GM19043 (cell line): ENCODE results near the gene NPB.
"Not testable (repeated sequence)": the region's sequence is repeated elsewhere in the genome, so short reads cannot be mapped to it uniquely, and the experiment has no call there.

ENCODE experiments used
- ATAC-seq: cut with Tn5 transposase; IDR thresholded peaks from one replicate; pipeline ENCODE4 v1.9.1; 2021; ENCODE audit warnings: low read depth; ENCODE audit not compliant: unreplicated experiment

The NPB gene

DNA sequence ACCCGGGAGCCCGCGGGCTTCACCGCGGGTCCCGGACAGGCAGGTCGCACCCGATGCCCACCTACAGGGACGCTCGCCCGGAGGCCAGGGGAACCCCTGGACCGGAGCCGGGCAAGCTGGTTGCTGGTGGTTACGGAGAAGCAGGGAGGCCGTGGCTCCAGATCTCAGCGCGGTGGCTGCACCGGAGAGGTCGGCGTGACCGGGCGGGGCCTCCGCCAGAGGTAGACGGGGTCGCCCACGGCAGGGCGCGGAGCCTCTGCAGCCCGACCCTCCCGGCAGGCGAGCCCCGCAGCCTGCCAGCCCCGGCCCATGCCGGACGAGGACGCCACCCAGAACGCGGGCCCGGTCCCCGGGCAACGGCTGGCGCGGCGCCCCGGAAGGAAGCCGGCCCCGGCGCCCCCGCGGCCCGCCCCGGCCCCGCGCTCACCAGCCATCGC is 8.8 kb downstream of the NPB start:
- ATAC-seq, result peak; percentile 16

GRCh38 chr17:81911277-81911961 is 9.4 kb downstream of the NPB start, which contains the start of gene PCYT2:
Gene PCYT2, minus strand, starts transcription at chr17:81911399. Its CDS starts 44 bp downstream, at chr17:81911355.
- ATAC-seq, result peak; percentile 65

DNA sequence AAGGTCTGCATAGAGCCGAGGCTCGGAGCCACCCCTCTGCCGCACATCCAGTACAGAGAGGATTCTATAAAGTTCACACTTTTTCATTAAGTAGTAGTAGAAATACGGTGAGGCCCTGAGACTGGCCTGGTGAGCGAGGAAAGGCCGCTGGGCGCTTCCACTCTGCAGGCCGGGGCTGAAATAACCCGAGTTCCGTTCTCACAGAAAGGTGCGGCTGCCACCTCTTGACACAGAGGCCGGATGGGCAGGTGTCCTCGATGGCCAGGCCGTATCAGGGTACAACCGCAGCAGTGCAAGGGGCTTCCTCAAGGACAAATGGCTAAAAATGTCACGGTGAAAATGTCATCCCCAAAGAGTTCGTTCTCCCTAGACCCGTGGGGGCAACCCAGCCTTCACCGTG is 9.9 kb downstream of the NPB start:
- ATAC-seq, result no peak

DNA sequence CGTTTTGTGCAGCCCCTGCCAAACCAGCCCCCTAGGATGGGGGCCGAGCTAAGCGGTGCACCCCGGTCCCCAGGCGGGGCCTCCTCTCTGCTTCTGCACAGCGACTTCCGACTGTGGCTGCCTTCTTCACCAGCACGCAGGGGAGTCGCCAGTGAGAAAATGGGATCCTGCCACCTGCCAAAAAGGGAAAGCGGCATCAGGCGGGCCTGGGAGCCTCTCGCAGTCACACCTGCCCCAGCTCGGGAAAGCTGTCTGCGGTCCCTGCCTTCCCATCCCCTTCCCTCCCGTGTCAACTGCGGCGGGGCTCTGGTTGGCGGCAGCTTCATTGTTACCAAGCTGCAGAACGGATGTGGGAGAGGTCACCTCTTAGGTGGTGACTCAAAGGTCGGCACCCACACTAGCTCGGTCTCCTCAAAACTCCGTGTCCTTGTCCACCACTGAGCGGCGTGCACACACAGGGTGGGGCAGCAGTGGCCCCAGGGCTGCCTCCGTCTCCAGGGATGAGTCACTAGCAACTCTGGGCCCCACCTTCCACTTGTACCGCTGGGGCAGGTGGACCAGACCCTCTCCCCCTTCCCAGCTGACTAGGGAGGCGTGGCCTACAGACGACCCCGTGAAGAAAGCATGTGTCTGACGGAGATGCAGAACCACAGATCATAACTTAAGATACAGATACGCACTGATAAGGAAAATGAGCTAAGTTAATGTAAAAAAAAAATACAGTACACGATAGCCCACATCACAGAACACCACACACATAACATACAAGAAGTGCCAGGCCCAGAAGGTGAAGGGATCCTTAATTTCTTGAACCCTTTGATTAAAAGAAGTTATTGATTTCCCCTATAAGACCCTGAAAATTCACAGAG is 10.6 kb downstream of the NPB start:
- ATAC-seq, result no peak

DNA sequence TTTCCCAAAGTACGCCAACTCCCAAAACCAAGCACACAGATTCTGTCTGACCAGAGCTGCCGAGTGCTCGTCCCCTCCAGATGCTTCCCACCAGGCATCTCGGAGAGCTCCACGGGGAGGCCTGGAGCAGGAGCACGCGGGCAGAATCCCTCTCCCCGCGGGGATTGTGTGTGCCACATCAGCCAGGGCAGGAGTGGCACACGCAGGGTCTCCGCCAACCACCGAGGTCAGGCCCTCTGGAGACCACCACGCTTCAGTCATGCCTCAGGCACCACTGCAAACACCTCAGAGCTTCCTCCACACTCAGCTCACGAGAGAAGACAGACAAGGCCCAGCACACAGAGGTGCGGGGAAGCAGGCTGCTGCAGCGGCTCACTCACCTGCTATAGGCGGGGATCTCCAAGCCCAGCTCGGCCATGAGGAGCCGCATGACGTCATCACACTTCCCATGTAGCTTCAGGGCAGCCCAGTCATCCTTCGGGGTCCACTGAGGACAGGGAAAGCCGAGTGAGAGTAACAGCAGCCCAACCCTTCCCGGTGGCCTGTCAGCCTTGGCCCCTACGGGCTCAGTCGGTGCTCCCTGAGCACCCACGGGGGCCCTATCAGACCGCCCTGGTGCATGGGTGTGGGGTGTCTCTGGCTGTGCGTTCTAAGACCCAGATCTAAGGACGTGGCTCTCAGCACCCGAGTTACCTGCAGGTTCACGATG is 11.5 kb downstream of the NPB start:
- no peak for ATAC-seq

DNA sequence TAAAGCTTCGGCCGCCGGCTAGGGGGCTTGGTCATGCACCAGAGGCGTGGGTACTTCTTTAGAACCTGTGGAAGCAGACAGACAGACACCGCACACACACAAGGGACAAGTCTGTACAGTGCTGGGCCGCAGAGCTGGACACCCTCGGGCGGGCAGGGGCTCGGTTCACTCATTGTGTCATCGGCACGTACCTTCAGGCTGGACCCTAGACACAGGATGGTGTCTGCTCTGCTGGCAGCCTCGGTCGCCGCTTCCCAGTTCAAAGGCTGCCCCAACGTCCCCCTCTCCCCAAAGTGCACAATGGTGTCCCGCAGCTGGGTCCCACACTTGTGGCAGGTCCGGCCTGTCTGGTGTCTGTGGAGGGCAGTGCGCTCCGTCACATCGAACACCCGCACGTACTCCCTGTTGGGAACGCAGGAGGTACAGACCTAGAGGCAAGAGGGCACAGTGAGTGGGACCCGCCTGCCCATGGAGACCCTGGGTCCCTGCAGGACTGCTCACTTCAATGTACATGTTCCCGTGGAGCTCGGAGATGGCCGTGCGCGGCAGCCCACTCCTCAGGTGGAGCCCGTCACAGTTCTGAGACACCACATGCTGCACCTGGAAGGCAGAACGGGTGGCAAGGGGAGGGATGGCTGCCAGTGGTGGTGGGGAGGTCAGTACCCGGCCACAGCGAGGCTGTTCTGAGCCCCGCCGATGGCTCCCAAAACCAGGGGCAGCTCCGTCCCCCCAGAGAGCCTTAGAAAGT is 12.2 kb downstream of the NPB start:
- no peak for ATAC-seq

DNA sequence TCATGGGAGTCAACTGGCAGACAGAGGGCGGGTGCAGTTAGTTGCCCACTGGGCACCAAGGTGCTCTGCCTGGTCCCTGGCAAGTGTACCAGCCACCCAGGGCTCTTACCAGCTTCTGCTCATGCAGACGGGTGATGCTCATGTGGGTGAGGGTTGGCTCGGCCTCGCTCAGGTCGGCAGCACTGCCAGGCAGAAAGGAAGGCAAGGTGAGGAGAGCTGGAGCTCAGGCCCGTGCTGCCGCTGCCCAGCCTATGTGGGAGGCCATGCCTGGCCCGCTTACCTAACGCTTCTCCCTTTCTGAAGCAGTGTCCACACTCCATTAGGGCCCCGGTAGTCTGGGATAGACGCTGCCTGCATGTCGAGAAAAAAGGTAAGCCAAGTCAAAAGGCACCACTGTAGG is 13.3 kb downstream of the NPB start:
- no peak for ATAC-seq

DNA sequence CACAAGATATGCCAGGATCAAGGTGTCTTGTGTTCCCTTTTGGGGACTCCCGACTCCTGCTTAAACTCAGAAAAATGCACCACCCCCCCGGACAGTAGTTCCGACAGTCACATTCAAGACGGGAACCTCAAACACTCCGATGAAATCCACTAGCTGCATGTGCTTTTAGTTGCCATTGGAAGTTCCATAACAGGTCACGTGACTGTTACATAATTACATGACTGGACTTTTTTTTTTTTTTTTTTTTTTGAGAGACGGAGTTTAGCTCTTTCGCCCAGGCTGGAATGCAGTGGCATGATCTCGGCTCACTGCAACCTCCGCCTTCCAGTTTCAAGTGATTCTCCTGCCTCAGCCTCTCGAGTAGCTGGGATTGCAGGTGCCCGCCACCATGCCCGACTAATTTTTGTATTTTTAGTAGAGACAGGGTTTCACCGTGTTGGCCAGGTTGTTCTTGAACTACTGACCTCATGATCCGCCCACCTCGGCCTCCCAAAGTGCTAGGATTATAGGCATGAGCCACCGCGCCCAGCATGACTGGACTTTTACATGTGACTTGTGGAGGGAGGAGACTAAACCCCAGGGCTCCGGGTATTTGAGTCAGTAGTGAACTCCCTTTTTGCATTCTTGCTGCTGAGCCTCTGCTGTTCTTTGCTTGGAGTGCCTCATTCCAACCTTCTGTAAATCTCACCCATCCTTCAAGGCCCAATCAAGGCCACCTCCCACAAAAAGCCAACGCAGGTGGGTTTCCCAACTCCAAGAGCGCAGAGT is 14.4 kb downstream of the NPB start:
- ATAC-seq, result no peak

DNA sequence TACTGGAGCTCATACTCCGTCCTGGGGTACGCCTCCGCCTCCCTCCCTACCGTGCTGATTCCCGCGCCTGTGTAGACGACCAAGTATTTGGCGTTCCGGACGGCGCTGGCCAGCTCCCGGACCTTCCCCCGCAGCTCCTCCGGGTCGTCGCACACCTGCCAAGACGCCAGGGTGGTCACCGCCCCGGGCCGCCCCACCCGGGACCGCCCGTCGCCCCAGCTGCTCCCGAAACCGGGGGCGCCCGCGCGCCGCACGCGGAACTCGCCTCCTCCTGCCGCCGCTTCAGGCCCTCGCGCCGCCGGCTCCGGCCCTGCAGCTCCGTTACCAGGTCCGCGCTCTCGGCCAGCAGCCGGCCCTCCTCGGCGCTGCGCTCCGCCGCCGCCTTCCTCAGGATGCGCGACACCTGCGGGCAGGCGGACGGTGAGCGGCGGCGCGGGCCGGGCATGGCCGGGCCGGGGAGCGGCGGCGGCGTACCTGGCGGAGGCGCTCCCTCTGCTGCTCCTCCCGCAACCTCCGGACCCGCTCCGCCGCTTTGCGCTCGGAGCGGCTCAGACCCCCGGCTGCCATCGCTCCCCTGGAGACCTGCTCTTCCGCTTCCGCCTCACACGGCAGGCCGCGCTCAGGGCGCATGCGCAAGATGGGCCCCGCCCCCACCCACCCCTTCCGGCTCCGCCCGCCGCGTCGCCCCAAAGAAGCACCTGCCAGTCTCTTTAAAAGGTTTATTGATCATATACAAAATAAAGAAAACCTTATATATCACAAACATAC is 15.7 kb downstream of the NPB start, which contains the start of gene SIRT7:
TSS of gene SIRT7 (minus strand) at position 612 of the 768 bp plus-strand sequence. CDS start at position 567, 45 bp downstream.
- ATAC-seq, result no peak

GRCh38 chr17:81918333-81918669 is 16.3 kb downstream of the NPB start:
- ATAC-seq, result not testable (repeated sequence)

GRCh38 chr17:81918832-81919545 is 17.0 kb downstream of the NPB start:
- no peak for ATAC-seq

- ATAC-seq, result no peak
Observed at GRCh38 chr17:81920612-81921536, 18.8 kb downstream of the NPB start.

DNA sequence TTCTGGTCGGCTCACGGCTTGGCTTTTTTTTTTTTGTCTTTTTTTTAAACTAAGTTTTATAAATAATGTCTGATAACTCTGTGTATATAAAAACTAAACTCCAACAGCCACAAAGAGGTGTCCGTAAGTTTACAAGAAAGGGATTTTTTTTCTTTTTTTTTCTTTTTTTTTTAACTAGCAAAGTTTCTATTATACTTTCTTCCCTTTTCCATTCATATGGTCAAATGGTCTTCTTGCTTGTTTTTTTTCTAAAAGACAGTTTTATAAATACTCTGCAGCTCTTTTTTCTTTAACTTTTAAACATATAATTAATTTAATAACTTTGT is 19.5 kb downstream of the NPB start:
- ATAC-seq, result no peak

DNA sequence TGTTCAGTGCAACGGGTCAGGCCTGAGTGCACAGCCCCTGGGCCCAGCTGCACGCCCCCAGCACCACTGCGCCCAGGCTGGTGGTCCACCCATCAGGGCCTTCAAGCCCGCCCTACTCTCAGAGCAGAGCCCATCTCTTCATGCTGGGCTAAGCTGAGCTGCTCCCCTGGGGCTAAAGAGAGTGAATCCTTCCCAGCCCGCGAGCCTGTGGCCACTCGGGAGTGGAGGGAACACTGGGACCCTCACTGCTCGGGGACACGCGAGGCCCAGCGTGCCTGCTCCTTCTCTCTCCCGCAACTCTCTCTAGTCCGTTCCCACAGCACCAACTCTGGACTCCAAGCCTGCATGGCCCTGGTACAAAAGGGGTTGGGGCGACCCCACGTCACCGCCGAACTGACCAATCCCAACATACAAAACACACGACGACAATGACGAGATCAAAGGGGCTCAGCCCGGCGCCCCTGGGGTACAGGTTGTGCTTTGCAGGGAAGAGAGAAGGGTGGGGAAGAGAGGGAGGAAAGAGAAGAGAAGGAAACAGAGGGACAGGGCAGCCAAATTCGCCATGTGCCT is 20.0 kb downstream of the NPB start:
- ATAC-seq, result no peak

DNA sequence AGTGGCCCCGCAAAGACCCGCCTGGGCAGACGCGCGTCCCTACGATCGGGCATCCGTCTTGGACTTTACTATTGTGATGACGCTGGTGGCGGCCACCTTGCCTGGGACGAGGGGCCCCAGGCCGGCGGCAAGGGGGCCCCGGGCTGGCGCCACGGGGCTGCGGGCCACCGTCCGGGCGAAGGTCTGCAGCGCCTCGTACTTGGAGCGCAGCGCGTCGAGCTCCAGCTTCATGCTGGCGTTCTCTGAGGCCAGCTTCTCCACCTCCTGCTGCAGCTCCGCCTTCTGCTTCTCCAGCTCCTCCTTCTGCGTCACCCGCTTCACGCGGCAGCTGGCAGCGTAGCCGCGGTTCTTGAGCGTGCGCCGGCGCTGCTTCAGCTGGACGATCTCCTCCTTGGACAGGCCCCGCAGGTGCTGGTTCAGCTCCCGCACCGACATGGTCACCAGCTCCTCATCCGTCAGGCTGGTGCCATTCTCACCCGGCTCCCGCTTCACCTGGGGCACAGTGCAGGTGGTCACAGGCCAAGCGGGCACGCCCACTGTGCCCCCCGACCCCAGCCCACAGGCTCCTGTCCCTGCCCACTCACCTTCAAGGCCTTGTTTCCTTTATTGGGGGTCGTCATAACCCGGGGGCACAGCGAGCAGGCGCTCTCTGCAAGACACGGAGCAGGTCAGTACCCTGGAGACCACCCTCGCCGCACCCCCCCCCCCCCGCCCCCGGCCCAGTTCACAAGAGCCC is 20.7 kb downstream of the NPB start:
- ATAC-seq, result no peak
